ENCODE data around the gene DYRK1B.
"Not testable (repeated sequence)": the region's sequence is repeated elsewhere in the genome, so short reads cannot be mapped to it uniquely, and the experiment has no call there.

DYRK1B gene

GRCh38 chr19:39833464-39834286, at the start of gene DYRK1B:
Gene DYRK1B (minus strand): TSS chr19:39834162. CDS start chr19:39831867, 2,295 bp downstream.
- in situ Hi-C loops (cut with HindIII; ENCODE audit: low pct_ligation_motif_present, low pct_unique_long_range_greater_than_20kb, low sequenced_read_pairs): no loop called here
- DNase-seq: peak; percentile 94

DNA sequence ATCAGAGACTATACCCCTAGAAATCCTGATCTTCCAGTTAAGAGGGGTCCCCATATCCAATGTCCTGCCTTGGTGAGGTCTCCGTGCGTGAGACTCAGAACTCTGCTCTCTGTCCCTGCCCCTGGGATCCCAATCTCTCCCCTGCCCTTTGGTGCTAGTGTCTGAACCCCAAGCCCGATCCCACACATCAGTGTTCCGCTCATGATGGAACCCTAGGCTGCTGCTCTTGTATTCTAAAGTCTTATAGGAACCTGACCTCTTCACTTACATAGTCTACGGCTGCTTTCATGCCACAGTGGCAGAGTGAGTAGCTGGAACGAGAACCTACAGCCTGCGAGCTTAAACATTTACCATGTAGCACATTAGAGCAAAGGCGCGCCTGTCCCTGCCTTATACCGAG, 48.7 kb upstream of the DYRK1B start:
- DNase-seq; in situ Hi-C loops (cut with HindIII; ENCODE audit: low pct_ligation_motif_present, low pct_unique_long_range_greater_than_20kb, low sequenced_read_pairs): not testable (repeated sequence)

DNA sequence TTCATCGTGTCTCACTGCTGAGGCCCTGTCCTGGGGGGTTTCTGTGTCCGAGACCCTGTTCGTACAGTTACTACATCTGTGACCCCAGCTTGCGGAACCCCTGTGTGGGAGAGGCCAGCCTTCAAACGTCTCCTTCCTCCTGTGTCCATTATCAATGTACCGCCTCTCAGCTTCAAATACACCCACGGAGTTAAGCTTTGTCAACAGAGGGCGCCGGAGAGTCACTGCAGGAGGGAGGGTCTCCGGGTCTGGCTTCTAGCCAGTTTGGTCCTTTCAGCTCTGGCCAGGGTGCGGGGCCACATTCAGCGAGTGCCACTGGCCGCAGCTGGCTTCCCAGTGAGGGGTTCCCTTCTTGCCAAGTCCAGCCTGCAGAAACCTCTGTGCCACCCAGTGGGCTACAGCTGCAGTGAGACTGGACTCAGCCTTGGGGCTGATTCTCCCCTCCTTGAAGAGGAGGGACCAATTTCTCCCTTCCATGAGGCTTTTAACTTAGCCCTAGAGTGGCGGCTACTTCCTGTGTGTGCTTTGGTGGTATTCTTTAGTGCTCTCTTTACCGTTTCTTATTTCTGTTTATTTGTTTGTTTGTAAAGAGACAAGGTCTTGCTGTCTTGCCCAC, 47.6 kb upstream of the DYRK1B start:
- DNase-seq: peak; percentile 12
- in situ Hi-C loops (cut with HindIII; ENCODE audit: low pct_ligation_motif_present, low pct_unique_long_range_greater_than_20kb, low sequenced_read_pairs): not testable (repeated sequence)

- DNase-seq; in situ Hi-C loops (cut with HindIII; ENCODE audit: low pct_ligation_motif_present, low pct_unique_long_range_greater_than_20kb, low sequenced_read_pairs): not testable (repeated sequence)
Measured at GRCh38 chr19:39880241-39880640, 46.3 kb upstream of the DYRK1B start.

DNA sequence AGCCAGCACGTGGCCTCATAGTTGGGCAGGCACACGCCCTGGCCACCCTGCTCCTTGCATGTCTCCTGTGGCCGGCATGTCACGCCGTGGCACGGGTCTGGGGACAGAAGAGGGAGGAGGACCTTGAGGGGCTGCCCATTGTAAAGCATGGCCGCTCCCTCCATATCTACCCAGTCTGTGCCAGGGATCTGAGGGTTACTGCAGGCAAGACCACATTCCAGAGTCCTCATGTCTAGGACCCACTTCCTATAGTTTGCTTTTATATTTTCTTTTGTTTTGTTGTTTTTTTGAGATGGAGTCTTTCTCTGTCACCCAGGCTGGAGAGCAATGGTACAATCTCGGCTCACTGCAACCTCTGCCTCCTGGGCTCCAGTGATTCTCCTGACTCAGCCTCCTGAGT, 45.8 kb upstream of the DYRK1B start:
- DNase-seq; in situ Hi-C loops (cut with HindIII; ENCODE audit: low pct_ligation_motif_present, low pct_unique_long_range_greater_than_20kb, low sequenced_read_pairs): not testable (repeated sequence)

GRCh38 chr19:39878866-39879265, 44.9 kb upstream of the DYRK1B start:
- in situ Hi-C loops (cut with HindIII; ENCODE audit: low pct_ligation_motif_present, low pct_unique_long_range_greater_than_20kb, low sequenced_read_pairs); DNase-seq: not testable (repeated sequence)

DNA sequence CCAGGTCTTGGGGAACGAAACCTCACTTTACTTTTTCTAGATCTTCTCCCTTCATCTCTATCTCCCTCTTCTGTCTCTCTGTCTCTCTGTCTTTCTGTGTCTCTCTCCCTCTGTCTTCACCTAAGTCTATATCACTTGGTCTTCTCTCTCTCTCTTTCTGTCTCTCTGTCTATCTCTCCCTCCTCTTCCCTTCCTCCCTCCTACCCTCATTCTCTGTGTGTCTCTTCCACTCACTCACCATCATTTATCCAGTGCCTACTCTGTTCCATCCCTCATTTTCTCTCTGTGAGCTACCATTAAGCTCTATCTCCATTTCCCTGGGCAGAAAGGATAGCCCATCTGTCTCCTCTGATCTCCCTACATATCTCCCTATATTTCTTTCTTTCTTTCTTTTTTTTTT, 44.4 kb upstream of the DYRK1B start:
- in situ Hi-C loops (cut with HindIII; ENCODE audit: low pct_ligation_motif_present, low pct_unique_long_range_greater_than_20kb, low sequenced_read_pairs): no loop called here
- DNase-seq: no peak

GRCh38 chr19:39877982-39878381, 44.0 kb upstream of the DYRK1B start:
- in situ Hi-C loops (cut with HindIII; ENCODE audit: low pct_ligation_motif_present, low pct_unique_long_range_greater_than_20kb, low sequenced_read_pairs): not testable (repeated sequence)

GRCh38 chr19:39877488-39877887, 43.5 kb upstream of the DYRK1B start:
- DNase-seq: not testable (repeated sequence)

More at GRCh38 chr19:39877982-39878381, 44.0 kb upstream of the DYRK1B start:
- DNase-seq: not testable (repeated sequence)

GRCh38 chr19:39876486-39876885, 42.5 kb upstream of the DYRK1B start:
- in situ Hi-C loops (cut with HindIII; ENCODE audit: low pct_ligation_motif_present, low pct_unique_long_range_greater_than_20kb, low sequenced_read_pairs); DNase-seq: not testable (repeated sequence)

More at GRCh38 chr19:39877488-39877887, 43.5 kb upstream of the DYRK1B start:
- in situ Hi-C loops (cut with HindIII; ENCODE audit: low pct_ligation_motif_present, low pct_unique_long_range_greater_than_20kb, low sequenced_read_pairs): not testable (repeated sequence)

- DNase-seq; in situ Hi-C loops (cut with HindIII; ENCODE audit: low pct_ligation_motif_present, low pct_unique_long_range_greater_than_20kb, low sequenced_read_pairs): not testable (repeated sequence)
Measured at GRCh38 chr19:39875401-39875864, 41.5 kb upstream of the DYRK1B start.

DNA sequence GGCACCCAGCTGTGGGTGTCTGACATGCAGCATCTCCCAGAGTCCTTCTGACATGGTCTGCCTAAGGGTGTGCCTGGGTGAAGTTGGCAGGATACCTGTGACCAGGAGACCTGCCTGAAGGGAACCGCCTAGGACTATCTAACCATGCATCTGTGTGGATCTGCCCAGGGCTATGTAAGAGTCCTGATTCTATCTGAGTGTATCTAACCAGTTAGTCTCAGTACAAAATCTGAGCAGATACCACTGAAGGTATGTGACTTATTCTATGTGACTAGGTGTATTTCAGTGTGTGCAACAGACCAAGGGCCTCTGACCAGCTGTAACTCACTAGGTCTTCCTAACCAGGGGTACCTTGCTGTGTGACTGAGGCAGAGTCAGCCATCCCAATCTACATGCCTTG, 40.4 kb upstream of the DYRK1B start:
- in situ Hi-C loops (cut with HindIII; ENCODE audit: low pct_ligation_motif_present, low pct_unique_long_range_greater_than_20kb, low sequenced_read_pairs): no loop called here
- DNase-seq: no peak

GRCh38 chr19:39873385-39873784, 39.4 kb upstream of the DYRK1B start:
- in situ Hi-C loops (cut with HindIII; ENCODE audit: low pct_ligation_motif_present, low pct_unique_long_range_greater_than_20kb, low sequenced_read_pairs): no loop called here
- no peak for DNase-seq

DNA sequence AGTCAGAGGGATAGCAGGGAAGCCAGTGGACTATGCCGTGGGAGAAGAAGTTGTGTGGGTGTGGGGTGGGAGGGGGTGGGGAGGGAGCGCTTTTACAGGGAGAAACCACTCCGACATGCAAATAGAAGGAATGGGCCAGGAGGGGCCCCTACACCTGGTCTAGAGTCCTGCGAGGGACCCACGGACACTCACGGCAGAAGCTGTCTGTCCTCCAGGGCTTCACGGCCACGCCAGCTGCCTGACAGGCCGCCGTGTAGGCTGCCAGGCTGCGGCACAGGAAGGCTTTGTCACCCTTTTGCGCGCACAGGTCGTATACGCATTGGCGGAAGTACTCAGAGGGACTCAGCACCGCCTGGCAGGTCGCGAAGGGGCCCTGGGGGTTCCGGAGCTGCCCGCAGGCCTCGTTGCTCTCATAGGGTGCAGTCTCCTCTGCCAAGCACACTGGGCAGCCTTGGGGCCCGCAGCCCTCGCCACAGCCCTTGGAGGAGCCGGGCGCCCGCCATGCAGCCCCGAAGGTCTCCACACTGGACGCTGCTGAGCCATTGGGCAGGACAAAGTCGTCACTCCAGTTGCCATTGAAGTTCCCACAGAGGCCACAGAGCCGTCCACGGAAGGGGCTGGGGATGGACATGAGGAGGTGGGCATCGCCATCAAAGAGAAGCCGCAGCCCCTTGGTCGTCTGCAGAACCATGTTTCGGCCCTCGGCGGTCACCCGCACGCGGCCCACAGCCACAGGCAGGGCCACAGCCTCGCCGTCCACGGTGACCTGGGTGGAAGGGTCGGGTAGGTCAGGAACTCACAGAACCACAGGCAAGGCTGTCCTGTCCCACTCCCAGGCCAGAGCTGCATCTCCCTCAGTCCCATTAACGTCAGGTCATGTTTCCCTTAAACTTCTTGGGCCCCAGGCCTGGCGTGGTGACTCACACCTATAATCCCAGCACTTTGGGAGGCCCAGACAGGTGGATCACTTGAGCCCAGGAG, 38.2 kb upstream of the DYRK1B start:
- no peak for DNase-seq
- in situ Hi-C loops (cut with HindIII; ENCODE audit: low pct_ligation_motif_present, low pct_unique_long_range_greater_than_20kb, low sequenced_read_pairs): no loop called here

DNA sequence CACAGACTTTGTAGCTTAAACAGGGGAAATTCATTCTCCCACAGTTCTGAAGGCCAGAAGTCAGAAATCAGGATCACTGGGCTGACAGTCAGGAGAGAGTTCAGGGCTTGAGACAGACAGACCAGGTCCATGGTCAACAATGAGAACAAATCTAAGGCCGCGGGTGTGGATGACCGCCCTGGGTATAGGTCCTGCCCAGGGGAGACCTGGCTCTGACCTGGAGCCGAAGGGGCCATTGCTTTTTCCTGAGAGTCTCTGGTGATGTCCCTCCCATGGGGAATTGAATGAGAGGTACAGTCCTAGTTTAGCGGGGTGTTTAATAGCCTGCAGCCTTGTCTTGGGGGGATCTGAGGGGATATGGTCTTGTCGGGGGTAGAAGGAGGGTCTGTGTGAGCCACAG, 37.4 kb upstream of the DYRK1B start:
- in situ Hi-C loops (cut with HindIII; ENCODE audit: low pct_ligation_motif_present, low pct_unique_long_range_greater_than_20kb, low sequenced_read_pairs): no loop called here
- DNase-seq: no peak

DNA sequence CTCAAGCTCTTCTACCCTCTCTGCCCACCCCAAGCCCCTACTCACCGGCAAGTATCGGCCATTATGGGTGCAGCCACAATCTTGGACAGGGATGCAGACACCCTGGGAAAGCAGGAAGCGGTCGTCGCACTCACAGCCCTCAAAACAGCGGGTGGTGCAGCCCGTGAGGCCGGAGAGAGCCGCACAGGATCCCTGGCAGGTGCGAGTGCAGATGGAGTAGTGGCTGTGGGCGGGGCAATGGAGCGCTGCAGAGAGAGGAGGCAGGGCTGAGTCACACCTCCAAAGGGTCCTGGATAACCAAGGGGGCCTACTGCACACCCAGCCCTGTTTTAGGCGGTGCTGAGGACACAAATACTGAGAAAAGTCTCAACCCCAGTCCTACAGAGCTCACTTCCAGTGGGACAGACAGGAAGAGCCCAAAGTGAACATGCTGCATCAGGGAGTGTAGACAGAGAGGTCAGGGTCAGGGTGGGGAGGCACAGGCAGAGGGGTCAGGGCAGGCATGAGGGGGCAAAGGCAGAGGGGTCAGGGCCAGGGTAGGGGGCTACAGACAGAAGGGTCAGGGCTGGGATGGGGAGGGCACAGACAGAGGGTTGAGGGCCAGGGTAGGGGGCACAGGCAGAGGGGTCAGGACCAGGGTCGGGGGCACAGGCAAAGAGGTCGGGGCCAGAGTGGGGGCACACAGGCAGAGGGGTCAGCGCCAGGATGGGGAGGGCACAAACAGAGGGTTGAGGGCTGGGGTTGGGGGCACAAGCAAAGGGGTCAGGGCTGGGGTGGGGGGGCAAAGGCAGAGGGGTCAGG, 36.4 kb upstream of the DYRK1B start:
- DNase-seq: no peak
- in situ Hi-C loops (cut with HindIII; ENCODE audit: low pct_ligation_motif_present, low pct_unique_long_range_greater_than_20kb, low sequenced_read_pairs): no loop called here

DNA sequence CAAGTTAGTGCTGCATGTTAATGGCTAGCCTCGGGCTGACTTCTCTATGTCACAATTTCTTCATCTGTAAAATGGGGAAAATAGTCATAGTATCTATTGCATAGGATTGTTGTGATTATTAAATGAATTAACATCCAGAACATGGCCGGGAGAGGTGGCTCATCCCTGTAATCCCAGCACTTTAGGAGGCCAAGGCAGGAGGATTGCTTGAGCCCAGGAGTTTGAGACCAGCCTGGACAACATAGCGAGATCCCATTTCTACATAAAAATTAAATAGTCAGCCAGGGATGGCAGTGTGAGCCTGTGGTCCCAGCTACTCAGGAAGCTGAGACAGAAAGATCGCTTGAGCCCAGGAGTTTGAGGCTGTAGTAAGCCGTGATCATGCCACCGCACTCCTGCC, 34.0 kb upstream of the DYRK1B start:
- DNase-seq: no peak
- in situ Hi-C loops (cut with HindIII; ENCODE audit: low pct_ligation_motif_present, low pct_unique_long_range_greater_than_20kb, low sequenced_read_pairs): no loop called here

GRCh38 chr19:39867133-39867532, 33.2 kb upstream of the DYRK1B start:
- no peak for DNase-seq
- in situ Hi-C loops (cut with HindIII; ENCODE audit: low pct_ligation_motif_present, low pct_unique_long_range_greater_than_20kb, low sequenced_read_pairs): no loop called here

All from ACHN (cell line).